GM12878 (cell line): ENCODE data around the gene ENOX1.

Source experiments
- GABPA ChIP-seq: IDR thresholded peaks from 2 replicates; pipeline ENCODE4 v1.6.1; 2014; ENCODE audit warnings: antibody characterized with exemption, low read depth, mild to moderate bottlenecking, inconsistent platforms
- MAX ChIP-seq: IDR thresholded peaks from 2 replicates; pipeline ENCODE4 v1.6.1; 2012; ENCODE audit warnings: low read depth, low read length, improper control_type of control experiment
- MYC ChIP-seq: IDR thresholded peaks from 2 replicates; pipeline ENCODE4 v1.6.1; 2011; ENCODE audit warnings: mild to moderate bottlenecking, low read length, moderate library complexity, inconsistent platforms; ENCODE audit not compliant: insufficient read depth, insufficient replicate concordance, insufficient read length, severe bottlenecking

- TF ChIP-seq MAX (no peak), MYC (no peak), GABPA (no peak)
These were observed 425.7 kb downstream of the ENOX1 start for GRCh38 chr13:43360892-43361610.
